RPMI8226 (cell line): ENCODE measurements around the gene KDM4B.
"Not testable (repeated sequence)": the region's sequence is repeated elsewhere in the genome, so short reads cannot be mapped to it uniquely, and the experiment has no call there.

Source experiments
- DNase-seq: peaks from one replicate; pipeline ENCODE4 v3.0.0-alpha.2; 2015

The KDM4B gene

DNA sequence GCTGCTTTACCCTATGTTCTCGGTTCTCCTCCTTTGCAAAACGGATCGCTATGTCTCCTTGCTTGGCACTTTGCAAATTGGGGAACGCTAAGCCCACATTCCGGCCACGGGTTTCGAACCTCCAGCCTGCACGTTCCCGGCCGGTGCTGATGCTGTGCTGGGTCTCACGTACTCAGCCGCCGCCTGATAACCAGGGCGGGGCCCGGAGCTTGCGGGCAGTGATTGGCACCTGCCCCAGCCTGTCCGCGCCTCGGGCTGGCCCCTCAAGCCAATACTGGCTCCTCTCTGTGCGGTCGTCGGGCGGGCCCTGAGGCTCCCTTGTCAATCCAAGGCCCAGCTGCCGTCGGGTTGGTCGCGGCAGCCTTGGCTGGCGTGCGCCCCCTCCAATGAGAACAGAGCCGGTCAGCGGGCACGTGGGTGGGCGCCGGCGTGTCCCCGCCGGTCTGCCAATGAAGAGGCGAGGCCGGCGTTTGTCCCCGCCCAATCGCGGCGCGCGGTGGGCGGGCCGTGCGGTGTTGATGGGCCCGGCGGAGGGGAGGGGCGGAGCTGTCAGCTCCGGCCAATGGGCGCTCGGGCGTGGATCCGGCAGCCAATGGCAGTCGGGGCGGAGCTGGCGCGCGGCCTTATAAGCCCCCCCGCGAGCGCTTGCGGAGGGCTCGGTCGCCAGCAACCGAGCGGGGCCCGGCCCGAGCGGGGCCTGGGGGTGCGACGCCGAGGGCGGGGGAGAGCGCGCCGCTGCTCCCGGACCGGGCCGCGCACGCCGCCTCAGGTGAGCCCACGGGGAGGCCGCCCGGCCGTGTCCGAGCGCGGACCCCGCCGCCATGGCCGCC is at the start of gene KDM4B:
TSS of gene KDM4B (plus strand) at position 652 of the 830 bp plus-strand sequence. CDS start 63,778 bp downstream, outside the sequence.
- DNase-seq = peak; percentile 99

DNA sequence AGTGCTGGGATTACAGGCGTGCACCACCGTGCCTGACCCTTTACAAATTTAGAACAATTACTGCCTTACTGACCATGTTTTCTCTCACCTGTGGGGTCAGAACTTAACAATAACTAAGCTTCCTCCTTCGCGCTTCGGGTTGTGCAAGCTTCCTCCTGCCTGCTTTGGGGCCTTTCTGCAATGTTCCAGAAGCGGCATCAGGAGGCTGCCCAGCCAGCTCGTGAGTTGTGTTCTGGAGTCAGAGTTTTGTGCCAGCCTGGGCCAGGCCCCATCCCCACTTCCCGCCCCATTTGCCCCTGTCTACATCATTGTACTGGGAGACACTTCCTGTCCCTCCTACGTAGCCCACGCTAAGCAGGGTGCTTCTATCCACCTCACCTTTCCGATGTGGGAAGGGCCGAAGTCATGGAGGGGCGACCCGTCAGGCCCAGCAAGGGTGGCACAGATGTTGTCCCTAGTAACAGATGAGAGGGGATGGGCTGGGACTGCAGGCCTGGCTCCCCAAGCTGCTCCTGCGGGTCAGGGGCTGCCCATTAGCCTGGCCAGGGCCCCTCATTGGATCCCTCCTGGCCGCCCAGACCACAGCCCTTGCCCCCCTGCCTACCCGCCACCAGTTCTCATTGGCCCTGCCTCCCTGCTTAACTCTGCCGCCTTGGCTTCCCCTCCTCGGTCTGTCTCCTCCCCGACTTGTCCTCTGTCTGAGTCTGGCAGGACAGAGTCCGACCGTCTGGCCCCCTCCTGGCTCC is 46.2 kb upstream of the KDM4B start:
- DNase-seq = no peak

DNA sequence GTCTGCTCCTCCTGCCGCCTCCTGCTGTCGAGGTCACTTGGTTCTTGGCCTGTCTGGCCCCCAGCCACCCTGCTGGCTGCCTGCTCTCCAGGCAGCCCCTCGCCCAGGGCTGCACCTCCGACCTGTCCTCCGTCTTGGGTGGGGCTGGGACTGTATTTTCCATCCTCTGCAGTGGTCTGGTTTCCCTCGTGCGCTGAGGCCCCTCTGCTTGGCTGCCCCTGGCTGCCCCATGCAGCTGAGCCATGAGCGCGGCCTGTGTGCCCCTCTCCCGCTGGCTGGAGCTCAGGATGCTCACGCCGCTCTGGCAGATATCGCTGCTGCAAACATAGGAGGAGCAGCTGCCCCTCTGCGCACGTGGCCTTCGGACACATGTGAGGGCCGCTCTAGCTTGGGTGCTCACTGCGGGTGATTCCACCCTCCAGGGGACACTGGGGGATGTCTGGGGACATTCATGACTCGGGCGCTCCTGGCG is 45.6 kb upstream of the KDM4B start:
- DNase-seq = no peak

DNA sequence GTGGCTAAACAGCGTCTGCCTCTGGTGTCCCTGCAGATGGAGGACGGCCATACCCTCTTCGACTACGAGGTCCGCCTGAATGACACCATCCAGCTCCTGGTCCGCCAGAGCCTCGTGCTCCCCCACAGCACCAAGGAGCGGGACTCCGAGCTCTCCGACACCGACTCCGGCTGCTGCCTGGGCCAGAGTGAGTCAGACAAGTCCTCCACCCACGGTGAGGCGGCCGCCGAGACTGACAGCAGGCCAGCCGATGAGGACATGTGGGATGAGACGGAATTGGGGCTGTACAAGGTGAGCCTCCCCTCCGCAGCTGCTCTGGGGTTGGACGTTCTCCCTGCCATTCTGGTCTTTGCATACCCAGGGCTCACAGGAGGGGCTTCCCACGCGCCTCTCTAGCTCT is 39.7 kb upstream of the KDM4B start:
- no peak for DNase-seq

- no peak for DNase-seq
These were observed 38.2 kb upstream of the KDM4B start for GRCh38 chr19:4930664-4931063.

- no peak for DNase-seq
These were observed 36.2 kb upstream of the KDM4B start for GRCh38 chr19:4932711-4933110.

- DNase-seq = no peak
These were observed 35.4 kb upstream of the KDM4B start for GRCh38 chr19:4933528-4933927.

- DNase-seq = no peak
These were observed 33.5 kb upstream of the KDM4B start for GRCh38 chr19:4935444-4935843.

- DNase-seq = no peak
These were observed 31.9 kb upstream of the KDM4B start for GRCh38 chr19:4937060-4937459.

DNA sequence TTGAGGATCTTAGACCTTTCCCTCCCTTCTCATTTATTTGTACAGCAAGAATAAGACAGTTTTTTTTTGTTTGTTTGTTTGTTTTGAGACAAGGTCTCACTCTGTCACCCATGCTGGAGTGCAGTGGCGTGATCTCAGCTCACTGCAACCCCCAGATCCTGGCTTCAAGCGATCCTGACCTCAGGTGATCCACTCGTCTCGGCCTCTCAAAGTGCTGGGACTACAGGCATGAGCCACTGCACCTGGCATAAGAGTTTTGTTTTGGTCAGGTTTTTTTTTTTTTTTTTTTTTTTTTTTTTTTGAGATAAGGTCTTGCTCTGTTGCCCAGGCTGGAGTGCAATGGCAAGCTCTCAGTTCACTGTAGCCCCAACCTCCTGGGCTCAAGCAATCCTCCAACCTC is 30.5 kb upstream of the KDM4B start:
- DNase-seq = not testable (repeated sequence)

DNA sequence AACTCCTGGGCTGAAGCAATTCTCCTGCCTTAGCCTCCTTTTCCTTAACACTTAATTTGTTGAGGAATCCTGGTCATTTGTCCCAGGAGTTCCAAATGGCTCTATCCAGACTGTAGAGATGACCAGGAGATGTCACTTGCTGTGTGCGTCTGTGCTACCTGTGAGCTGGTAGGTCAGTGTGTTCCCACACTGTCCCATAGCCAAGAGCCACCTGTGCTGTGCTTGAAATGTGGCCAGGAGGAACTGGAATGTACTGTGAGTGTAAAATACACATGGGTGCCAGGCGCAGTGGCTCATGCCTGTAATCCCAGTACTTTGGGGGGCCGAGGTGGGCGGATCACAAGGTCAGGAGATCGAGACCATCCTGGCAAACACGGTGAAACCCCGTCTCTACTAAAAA is 29.4 kb upstream of the KDM4B start:
- no peak for DNase-seq

GRCh38 chr19:4941638-4942169 is 27.2 kb upstream of the KDM4B start:
- DNase-seq = not testable (repeated sequence)

DNA sequence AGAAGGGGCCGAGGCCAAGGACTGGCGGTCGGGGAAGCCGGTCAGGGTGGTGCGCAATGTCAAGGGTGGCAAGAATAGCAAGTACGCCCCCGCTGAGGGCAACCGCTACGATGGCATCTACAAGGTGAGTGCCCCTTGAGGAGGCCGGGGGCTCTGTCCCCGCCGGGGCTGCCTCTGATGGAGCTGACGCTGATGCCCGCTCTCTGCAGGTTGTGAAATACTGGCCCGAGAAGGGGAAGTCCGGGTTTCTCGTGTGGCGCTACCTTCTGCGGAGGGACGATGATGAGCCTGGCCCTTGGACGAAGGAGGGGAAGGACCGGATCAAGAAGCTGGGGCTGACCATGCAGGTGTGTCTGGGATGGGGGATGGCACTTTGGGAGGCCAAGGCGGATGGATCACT is 18.3 kb upstream of the KDM4B start:
- not testable (repeated sequence) for DNase-seq

DNA sequence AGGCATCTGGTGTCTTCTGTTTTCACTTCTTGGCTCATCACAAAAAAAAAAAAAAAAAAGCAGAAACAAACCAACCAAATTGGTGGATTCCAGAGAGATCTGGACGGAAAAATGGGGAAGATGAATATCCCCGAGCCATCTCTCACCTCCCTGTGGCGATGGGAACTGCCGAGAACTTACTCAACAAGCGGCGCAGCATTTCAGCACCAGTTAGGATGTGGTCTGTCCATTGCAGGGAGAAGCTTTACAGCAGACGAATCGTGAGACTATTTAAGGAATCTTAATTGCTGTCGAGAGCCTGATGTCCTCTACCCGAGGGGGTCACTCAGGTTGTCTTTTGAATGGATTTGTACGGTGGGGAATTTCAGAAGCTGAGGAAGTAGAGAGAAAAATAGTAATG is 17.3 kb upstream of the KDM4B start:
- DNase-seq = no peak

GRCh38 chr19:4952945-4953344 is 16.0 kb upstream of the KDM4B start:
- DNase-seq = no peak

DNA sequence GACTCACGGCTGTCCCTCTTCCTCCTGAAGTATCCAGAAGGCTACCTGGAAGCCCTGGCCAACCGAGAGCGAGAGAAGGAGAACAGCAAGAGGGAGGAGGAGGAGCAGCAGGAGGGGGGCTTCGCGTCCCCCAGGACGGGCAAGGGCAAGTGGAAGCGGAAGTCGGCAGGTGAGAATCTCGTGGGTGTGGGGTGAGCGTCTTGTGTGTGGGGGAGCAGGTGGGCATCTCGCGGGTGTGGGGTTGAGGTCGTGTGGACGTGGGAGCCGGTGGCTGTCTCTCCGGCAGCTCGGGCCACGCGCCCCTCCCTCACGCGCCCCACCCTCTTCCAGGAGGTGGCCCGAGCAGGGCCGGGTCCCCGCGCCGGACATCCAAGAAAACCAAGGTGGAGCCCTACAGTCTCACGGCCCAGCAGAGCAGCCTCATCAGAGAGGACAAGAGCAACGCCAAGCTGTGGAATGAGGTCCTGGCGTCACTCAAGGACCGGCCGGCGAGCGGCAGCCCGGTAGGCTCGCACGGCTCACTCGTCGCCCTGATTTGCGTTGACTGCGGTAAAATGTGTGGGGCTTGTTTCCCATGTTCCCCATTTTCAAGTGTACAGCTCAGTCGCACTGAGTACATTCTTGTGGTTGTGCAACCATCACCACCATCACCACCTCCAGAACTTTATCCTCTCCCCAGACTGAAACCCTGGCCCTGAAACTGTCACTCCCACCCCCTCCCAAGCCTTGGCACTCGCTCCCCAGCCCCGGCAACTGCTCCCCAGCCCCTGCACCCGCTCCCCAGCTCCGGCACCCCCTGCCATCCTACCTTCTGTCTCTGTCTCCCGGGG is 14.4 kb upstream of the KDM4B start:
- not testable (repeated sequence) for DNase-seq

DNA sequence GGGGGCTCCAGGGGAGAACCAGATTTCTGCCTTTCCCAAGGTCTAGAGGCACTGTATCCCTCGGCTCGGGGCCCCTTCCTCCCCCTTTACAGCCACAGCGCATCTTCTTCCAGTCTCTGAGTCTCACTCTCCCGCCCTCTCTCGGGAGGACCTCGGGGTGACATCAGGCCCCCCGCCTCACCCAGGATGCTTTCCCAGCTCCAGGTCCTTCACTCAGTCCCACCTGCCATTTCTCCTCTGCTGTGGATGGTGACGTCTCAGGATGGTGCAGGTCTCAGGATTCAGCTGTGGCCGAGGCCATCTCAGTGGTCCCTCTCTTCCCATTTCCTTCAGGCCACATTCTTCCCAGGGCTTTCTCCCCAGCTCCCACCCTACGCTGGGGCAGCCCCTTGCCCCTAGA is 13.6 kb upstream of the KDM4B start:
- no peak for DNase-seq

DNA sequence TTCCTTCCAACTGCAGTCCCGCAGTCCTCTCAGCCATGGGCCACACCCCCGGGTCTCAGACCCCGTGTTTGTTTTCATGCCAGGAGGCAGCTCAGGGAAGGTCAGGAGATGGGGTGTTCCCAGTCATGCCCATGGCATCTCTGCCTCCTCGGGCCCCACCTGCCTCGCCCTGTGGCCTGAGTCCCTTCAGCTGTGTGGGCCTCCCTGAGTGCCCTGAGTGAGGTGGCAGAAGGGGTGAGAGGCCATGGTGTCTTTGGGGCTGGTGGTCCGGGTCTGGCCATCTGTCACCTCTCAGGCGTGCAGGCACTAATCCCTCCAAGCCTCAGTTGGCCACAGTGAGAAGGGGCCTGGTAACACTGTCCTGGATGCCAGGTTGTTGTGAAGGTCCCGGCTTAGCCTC is 10.9 kb upstream of the KDM4B start:
- no peak for DNase-seq

DNA sequence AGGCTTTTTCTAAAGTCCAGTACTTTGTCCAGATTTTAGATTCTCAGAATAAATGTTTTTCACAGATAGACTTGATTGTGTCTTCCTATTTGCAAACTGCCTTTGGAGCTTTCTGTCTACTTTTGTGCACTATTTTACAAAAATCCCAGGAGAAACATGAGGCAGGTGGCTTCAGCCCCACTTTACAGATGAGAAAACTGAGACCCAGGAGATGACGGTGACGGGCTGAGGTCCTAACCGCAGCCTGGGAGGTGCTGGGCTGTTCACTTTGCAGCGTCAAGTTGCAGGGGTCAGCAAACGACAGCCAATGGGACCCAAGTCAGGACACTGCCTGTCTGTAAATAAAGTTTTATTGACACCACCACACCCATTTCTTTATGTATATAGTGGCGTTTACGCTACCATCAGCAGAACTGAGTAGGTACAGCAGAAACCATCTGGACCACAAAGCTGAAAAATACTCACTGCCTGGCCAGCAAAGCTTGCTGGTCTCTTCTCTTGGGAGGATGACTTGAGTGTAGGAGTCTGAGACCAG is 6.8 kb upstream of the KDM4B start:
- DNase-seq = no peak

DNA sequence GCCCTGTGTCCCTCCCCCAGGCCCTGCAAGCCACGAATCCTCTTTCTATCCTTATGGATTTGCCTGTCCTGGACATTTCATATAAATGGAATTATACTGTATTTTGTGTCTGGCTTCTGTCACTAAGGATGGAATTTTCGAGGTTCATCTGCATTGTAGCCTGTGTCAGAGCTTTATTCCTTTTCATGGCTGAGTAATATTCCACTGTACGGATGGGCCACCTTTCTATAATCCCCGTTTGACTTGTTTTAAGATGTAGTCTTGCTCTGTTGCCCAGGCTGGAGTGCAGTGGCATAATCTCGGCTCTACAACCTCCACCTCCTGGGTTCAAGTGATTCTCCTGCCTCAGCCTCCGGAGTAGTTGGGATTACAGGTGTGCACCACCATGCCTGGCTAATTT is 3.9 kb upstream of the KDM4B start:
- no peak for DNase-seq

GRCh38 chr19:4966591-4966990 is 2.3 kb upstream of the KDM4B start:
- DNase-seq = no peak

- no peak for DNase-seq
These were observed 1.0 kb upstream of the KDM4B start for GRCh38 chr19:4967738-4968461.
